Measurements from ENCODE around the gene TBCD.

DNA sequence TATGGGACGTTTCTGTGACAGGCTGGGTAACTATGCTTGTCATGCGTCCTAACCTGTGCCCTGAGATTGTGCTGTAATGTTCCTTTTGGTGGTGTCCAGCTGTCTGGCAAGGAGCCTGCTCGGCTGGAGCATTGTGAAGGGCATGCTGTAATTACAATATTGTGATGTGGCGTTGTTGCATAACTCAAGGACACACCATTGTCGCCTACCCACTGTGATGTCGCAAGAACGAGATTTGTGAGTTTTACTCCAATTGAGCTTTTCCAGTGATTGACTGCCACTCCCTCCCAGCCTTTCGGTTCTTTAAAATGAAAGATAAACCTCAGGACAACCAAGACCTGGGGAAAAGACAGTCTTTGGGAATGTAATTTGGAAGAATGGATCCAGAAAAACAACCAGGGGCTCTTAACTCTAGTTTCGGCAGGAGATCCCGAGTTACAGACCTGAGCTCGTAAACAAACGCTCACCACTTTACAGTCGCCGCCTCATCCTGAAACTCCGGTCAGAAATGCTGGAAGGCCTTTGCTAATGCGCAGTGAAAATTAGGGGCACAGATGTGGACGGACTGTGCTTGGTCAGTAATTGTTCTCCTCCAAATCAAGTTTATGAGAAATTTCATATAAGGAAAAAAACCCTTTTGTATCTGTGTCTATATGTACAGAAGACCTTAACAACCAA, 86.7 kb downstream of the TBCD start:
- TF ChIP-seq CTCF (IDR thresholded peaks at IDR 0.05; ENCODE audit: low read depth, low read length): no peak
- TF ChIP-seq EZH2phosphoT487 (IDR thresholded peaks at IDR 0.05; ENCODE audit: low read depth): no peak

Measured in OCI-LY3 (cell line).